RPMI8226 (cell line): ENCODE measurements around the gene HELZ.

Experiments
- DNase-seq: peaks from one replicate; pipeline ENCODE4 v3.0.0-alpha.2; 2015

Gene HELZ

DNA sequence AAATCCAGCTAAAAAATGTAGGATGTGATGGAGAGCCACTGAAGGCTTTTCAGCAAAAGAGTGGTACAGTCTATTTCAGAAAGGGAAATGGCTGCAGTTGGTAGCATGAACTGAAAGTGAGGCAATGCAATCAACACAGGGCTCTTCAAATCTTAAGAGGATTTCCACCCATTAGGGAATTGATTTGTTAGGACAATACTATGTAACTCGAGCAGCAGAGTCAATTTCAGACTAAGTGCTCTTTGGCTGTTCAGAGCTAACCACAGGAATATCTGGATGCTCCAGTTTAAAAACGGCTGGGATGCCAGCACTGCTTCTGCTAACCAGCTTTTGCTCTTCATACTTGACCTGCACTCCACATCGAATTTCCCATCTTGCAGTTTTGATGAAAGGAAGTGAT is 176.0 kb downstream of the HELZ start:
- no peak for DNase-seq

DNA sequence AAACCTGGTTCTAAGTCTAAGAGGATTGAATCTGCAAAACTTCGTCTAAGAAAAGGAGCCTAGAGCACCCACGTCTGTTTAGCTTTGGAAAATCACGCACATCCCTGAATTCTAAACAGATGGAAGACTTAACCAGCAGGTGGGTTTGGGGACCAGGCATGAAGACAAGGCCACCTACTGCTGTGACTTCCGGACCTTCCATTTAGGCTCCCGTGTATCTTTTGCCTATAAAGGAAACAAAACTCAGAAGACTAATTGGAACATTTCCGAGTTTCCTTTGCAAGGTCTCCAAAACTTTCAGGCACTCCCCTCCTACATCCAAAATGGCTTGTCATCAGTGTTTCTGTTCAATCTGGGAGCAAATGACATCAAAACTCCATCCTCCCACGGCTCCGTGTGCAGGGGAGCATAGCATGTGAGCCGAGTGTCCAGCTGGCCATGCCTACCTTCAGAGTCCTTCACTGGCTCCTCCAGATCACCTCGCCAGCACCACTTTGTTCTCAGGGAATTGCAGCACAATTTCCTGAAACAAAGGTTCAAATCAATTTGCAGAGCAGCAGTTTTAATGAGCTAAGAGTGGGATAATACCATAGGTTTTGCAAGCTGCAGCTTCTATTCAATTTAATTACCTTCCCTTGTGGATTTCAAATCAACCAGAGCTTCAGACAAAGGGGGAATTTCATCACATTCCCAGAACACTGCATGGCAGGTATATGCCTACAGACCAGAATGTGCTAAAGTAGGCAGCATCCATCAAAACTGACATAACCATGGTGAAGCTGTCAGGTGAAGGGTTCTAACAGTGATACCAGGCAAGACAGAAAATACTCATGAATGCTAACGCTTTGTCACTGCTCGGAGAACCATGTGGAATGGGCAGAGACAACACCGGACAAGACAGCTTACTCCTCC is 177.2 kb downstream of the HELZ start:
- DNase-seq = no peak

DNA sequence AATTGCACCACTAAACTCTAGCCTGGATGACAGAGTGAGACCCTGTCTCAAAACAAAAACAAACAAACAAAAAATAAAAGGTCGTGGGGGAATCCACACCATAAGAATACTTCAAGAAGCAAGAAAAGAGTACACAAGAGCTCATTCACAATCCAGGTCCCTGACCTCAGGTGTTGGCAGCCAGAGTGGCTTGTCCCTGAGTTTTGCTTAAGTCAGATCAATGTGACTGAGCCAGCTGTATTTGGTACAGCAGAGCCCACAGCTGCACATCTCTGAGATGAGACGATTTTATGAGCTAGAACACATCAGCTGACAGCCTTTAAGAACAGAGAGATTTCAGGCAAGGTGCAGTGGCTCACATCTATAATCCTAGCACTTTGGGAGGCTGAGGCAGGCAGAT is 178.3 kb downstream of the HELZ start:
- DNase-seq = no peak

DNA sequence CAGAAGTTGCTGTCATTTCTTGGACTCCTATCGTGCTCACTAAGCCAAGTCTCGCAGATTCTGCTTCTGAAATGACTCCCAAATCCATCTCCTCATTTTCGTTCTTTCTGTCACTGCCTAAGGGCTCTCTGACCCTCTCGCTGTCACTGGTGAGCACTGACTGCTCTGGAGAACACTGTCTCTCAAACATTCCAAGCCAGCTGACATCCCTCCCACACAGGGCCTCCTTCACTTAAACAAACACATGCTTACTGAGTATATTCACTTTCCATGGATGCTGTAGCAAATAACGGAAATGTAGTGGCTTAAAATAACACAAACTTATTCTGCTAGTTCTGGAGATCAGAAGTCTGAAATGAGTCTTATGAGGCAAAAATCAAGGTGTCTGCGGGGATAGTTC is 181.9 kb downstream of the HELZ start:
- DNase-seq = no peak

- DNase-seq = no peak
Measured at GRCh38 chr17:67059372-67059771, 185.6 kb downstream of the HELZ start.

DNA sequence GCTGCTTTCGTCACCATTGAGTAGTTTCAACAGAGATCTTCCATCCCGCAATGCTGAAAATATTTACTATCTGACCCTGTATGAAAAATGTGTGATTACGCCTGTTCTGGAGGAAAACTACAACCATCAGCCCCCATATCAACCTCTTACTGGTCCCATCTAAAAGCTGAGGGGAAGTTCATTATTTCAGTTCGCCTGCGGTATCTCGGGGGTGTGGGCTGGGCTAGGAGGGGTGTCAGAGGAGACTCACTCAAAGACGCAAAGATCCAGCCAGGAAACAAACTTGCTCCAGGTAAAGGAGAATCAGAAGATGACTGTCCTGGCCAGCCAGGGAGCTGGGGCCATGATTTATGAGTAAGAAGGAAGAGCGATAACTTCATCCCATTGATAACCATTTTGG is 187.0 kb downstream of the HELZ start:
- no peak for DNase-seq

- DNase-seq = no peak
Measured at GRCh38 chr17:67056746-67057490, 188.1 kb downstream of the HELZ start.

DNA sequence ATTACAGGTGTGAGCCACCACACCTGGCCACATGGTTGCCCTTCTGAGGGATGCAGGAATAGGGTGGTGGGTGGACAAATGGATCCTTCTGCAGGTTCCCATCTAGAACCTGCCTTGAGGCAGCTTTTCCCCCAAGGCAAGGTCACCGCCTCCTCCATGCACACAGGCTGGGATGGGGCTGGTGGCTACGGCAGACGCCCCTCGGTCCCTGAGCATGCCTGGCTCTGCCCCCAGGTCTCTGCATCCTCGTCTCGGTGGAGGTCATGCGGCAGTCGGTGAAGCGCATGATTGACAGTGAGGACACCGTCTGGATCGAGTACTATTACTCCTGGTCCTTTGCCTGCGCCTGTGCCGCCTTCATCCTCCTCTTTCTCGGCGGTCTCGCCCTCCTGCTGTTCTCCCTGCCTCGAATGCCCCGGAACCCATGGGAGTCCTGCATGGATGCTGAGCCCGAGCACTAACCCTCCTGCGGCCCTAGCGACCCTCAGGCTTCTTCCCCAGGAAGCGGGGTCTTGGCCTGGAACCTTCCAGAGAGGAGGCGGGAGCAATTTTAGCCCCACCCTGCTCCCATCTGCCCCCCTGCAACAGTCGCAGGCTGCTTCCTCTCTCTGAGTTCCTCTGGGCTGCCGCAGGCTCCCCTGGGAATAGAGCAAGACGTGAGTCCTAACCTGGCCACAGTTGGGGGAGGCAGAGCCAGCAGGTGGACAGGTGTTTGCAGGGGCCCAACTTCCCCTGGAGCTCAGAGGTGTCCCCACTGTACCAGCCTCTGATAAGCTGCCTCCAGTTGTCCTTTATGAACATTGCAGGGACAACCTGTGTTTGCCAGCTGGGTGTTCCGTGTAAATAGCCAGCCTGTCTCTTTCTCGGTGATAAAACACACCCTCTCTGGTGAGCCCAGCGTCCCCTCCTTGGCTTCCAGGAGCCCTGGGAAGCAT is 188.9 kb downstream of the HELZ start:
- DNase-seq = no peak

DNA sequence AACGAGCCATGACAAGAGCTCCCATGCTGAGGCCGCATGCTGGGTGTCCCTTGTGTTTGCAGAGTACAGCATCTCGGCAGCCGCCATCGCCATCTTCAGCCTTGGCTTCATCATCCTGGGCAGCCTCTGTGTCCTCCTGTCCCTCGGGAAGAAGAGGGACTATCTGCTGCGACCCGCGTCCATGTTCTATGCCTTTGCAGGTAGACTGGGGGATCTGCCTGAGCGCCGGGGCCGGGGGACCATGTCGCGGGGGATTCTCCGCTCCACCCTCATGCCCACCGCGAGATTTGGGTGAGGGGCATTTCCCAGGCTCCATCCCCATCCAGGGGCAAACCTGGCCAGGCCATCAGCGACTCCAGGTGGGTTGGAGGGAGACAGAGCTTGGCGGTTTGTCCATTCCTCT is 190.0 kb downstream of the HELZ start:
- DNase-seq = no peak

DNA sequence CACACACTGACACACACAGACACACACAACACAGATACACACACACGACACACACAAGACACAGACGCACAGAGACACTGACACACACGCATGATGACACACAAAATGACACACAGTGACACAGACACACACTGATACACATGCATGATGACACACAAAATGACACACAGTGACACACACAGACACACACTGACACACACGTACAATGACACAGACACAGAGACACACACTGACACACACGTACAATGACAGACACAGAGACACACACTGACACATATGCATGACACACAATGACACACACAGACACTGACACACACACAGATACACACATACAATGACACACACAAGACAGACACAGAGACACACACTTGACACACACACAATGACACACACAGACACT is 190.4 kb downstream of the HELZ start:
- no peak for DNase-seq

DNA sequence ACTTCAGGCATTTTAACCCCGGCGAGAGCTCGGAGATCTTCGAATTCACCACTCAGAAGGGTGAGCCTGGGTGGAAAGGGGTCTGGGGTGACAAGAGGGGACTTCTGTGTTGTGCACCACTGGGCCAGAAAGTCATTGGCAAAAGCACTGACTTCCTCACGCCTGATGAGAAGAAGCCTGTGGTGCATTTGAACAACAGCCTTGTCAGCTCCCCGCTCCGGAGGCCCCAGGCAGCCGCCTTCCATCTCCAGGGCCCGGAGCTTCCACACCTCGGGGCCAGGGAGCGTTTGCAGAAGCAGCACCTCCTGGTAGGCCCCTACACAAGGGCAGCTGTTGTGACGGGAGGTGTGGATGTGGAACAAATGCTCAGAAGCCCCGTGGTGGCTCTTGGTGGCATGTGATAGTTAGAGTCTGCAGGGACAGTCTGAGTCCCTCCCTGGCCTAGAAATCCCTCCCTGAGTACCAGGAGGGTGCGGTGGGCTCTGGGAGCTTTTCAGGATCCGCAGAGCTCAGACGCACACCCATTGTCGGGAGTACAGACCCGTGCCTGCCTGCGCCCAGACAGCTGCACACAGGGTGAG is 190.9 kb downstream of the HELZ start:
- DNase-seq = no peak

DNA sequence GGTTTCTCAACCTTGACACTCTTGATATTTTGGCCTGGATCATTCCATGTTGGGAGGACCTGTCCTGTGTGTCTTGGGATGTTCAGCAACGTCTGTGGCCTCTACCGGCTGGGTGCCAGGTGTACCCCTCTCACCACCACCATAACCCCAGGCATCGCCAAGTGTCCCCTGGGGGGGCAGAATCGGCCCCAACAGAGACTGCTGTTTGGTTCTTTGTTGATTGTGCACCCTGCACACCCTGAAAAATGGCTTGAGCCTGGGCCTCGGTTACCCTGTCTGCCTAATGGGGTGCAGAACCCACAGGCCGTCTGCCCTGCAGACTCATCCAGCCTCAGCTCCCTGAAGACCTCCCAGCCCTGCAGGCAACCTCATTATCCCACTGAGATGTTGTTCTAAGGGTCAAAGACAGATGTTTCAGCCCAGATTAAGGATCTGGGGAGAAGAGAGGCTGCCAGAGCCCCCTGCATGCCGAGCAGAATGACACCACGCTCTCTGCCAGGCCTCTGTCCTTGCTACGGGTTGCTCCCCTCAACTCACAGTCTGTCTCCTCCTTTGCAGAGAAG is 191.5 kb downstream of the HELZ start:
- DNase-seq = no peak

DNA sequence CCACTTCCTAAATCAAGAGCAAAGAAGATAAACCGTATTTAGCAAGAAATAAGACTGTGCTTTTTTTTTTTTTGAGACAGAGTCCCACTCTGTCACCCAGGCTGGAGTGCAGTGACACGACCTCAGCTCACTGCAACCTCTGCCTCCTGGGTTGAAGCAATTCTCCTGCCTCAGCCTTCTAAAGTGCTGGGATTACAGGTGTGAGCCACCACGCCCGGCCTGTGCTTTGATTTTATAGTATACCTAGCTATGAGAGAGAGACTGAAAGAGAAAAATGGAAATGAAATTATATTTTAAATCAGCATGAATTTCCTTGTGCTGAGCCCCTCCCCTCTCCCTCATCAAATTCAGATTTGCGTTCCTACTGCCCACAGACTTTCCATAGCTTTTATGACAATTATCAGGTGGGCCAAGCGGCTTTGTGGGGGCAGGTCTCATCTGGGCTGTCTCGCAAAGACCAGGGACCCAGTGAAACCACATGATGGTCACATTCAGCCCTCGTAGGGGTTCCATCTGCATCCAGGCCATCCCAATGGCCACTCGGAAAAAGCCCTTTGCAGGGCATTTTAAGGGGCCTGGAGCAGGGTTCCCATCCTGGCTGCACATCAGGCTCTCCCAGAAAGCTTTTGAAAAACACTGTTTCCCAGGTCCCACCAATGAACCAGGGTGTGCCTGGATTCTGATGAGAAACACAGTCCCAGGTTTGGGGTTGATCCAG is 192.1 kb downstream of the HELZ start:
- no peak for DNase-seq

DNA sequence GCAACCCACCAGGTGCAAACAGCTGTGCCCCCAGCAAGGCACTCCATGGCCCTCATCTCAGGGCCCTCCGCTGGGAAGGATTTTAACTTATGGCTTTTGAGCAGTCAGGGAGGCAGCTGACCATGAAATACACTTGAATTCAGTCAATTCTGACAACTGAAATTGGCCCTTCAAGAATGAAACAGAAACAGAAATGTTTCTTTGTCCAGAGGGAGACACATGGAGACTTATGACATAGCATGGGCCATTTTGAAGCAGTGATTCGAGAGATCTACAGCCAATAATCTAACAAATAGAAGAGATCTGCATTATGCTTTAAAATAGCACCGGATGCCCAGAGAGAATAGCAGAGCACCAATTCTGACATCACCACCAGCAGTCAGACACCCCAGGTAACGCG is 193.2 kb downstream of the HELZ start:
- DNase-seq = no peak

DNA sequence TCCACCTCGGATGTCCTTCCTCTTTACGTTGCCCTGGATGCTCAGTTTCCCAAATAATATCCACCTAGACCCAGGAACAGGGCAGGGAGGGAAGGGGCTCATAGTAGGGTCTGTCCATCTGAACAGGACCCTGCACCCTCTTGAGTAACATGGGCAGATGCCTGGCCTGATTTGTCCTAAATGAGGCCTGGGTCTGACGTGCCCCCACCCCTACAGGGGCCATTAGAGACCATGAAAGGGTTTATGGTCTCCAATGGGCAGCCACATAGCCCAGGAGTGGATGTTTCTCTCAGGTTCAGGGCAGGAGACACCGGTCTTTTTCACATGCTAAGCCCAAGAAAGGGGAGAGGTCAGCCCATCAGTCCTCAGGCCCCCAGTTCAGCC is 193.8 kb downstream of the HELZ start:
- DNase-seq = no peak

DNA sequence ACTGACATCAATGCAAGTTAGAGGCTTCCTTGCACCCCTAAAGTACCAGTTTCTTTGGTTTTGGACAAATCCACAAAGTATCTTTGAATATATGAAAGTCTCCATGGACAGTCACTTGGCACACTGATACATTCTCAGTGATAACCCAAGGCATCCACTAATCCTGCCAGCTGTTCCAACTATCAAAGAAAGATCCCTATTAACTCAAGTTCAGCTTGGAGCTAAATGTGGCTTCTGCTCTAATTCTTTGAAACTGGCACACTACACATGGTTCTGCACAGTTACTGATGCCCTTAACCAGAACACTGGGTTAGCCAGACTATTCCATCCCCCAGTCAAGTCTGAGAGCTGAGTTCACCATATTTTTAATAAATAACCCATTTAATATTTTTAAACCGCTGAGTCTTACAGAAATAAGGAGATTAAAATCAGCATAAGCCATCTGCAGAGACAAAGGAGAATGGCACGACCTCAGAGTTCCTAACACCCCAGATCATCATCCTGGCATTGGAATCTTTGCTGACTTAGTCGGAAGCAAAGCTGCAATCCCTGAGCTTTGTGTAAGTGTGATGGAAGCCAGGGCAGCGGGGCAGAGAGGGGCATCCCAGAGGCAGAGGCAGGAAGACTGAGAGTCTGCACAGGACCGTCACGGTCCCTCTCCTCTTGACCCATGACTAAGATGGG is 194.4 kb downstream of the HELZ start:
- DNase-seq = no peak

- no peak for DNase-seq
Measured at GRCh38 chr17:67050066-67050465, 194.9 kb downstream of the HELZ start.

DNA sequence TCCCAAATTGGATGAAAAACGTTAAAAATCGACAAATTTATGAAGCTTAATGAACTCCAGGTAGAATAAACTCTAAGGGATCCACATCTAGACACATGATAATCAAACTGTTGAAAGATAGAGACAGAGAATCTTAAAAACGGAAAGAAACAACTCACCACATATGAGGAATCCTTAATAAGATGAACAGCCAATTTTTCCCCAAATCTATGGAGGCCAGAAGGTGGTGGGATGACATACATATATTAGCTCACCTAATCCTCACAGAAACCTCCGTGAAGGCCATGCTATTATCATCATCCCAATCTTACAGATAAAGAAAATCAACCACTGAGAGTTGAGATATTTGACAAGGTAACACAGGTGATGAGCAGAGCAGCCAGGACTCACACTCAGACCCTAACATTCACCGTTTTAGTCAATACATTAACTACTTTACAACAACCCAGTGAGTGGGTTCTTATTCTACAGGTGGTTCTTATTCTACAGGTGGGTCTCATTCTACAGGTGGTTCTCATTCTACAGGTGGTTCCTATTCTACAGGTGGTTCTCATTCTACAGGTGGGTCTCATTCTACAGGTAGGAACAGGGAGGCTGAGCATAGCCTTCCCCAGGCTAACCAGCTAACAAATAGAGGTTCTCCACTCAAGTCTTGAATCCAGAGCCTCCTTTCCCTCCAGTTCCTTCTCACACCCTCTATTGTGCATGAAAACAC is 195.8 kb downstream of the HELZ start:
- DNase-seq = no peak

- no peak for DNase-seq
Measured at GRCh38 chr17:67047382-67047781, 197.6 kb downstream of the HELZ start.

DNA sequence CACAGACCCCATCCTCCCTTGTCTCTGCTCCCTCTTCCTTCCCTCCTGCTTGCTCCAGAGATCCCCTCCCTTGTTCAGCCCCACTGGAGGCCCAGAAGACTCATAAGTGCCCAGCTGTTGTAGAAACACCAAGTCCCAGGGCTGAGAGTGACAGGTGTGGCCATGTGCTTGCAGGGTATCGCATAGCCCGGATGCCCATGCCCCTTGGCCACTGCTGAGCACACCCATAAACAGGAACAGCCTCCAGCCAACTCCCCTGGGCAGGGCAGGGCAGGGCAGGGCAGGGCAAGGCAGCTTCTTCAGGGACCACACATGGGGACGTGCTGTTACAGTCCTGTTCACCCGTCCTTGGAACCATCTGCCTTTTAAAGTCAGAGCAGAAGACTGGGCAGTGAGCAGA is 198.6 kb downstream of the HELZ start:
- DNase-seq = no peak

DNA sequence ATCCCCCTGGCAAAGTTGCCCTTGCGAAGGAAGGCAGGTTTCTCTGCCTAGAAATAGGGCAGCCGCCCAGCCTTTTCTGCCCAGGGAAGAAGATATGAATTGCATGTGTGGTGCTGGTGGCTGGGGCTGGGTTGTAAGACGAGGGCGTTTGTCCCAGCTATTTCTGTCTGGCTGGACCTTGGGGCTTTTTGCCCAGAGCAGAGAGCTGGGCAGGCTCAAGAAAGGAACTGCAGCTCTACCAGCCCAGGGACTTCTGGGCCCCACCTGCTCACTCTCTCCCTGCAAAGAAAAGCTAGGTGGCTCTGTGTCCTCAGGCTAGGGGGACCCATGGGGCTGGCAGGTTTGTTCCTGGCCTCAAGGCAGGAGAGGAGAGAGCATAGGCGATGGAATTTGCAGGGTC is 200.1 kb downstream of the HELZ start:
- no peak for DNase-seq
